Measurements from ENCODE around the gene PIGN.

The PIGN gene

GRCh38 chr18:62119884-62120283 lies 67.0 kb downstream of the PIGN start:
- DNase-seq, result no peak

- no peak for DNase-seq
Measured at GRCh38 chr18:62118328-62118727, 68.5 kb downstream of the PIGN start.

- no peak for DNase-seq
Measured at GRCh38 chr18:62109676-62110075, 77.2 kb downstream of the PIGN start.

- no peak for DNase-seq
Measured at GRCh38 chr18:62107881-62108280, 79.0 kb downstream of the PIGN start.

- DNase-seq, result no peak
Measured at GRCh38 chr18:62106271-62106670, 80.6 kb downstream of the PIGN start.

GRCh38 chr18:62105376-62105775 lies 81.5 kb downstream of the PIGN start:
- no peak for DNase-seq

GRCh38 chr18:62102221-62102620 lies 84.6 kb downstream of the PIGN start:
- no peak for DNase-seq

GRCh38 chr18:62101321-62101721 lies 85.5 kb downstream of the PIGN start:
- no peak for DNase-seq

- no peak for DNase-seq
Measured at GRCh38 chr18:62098960-62099359, 87.9 kb downstream of the PIGN start.

GRCh38 chr18:62097698-62098097 lies 89.2 kb downstream of the PIGN start:
- no peak for DNase-seq

GRCh38 chr18:62091487-62092120 lies 95.3 kb downstream of the PIGN start:
- no peak for DNase-seq

- no peak for DNase-seq
Measured at GRCh38 chr18:62089174-62089573, 97.7 kb downstream of the PIGN start.

GRCh38 chr18:62088156-62088555 lies 98.7 kb downstream of the PIGN start:
- no peak for DNase-seq

- peak in 1 of 56 donors; percentile 6 for DNase-seq
Measured at GRCh38 chr18:62085756-62086155, 101.1 kb downstream of the PIGN start.

- no peak for DNase-seq
Measured at GRCh38 chr18:62081761-62082294, 105.0 kb downstream of the PIGN start.

- DNase-seq, result no peak
Measured at GRCh38 chr18:62081248-62081647, 105.6 kb downstream of the PIGN start.

GRCh38 chr18:62080172-62080900 lies 106.5 kb downstream of the PIGN start:
- no peak for DNase-seq

- no peak for DNase-seq
Measured at GRCh38 chr18:62073461-62074281, 113.2 kb downstream of the PIGN start.

GRCh38 chr18:62072370-62072769 lies 114.5 kb downstream of the PIGN start:
- no peak for DNase-seq

GRCh38 chr18:62071071-62071470 lies 115.8 kb downstream of the PIGN start:
- no peak for DNase-seq

- DNase-seq, result no peak
Measured at GRCh38 chr18:62070302-62070701, 116.6 kb downstream of the PIGN start.

- DNase-seq, result no peak
Measured at GRCh38 chr18:62069556-62069955, 117.3 kb downstream of the PIGN start.
